ENCODE results near the gene TMCC1.

- TF ChIP-seq POLR2A (IDR thresholded peaks at IDR 0.05; ENCODE audit: low read depth, low read length) = no peak
- no peak for TF ChIP-seq MAX (IDR thresholded peaks at IDR 0.05; ENCODE audit: insufficient read depth, insufficient read length)
- no peak for TF ChIP-seq MYC (IDR thresholded peaks at IDR 0.05; ENCODE audit: low read depth, low read length)
- no peak for TF ChIP-seq CTCF (IDR thresholded peaks at IDR 0.05; ENCODE audit: extremely low read depth in 1 of 2, insufficient read depth in 1 of 2, low read depth in 1 of 2, low read length in 2 of 2)
Measured at GRCh38 chr3:129600348-129600747, 293.2 kb downstream of the TMCC1 start.
